ENCODE measurements around the gene NDP. TPM values are rescaled to one million over a fixed set of nuclear protein-coding genes. Genes with fewer than 3 reads are reported as not detected.

NDP gene
- total RNA-seq, 1 experiment from 2014 or later: 0.28 TPM

DNA sequence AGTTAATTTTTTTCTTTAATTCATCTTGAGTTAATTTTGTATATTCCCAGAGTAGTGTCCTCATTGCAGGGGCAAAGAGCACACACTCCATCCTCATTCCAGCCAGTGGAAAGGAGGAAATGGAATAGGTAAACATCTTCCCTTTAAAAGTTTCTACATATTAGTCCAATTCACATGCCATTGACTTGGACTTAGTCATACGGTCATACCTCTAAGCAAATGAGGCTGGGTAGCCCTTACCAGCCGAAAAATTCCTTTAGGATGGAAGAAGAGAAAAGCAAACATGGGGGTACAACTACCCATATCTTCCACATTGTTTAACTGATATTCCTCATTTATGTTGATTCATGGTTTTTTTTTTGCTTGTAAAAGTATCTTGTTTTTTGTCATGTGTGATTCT, 37.4 kb upstream of the NDP start:
- no peak for TF ChIP-seq NR3C1 (CRISPR knock-in tag; conservative IDR thresholded peaks at IDR 0.05; ENCODE audit: low read depth)
- TF ChIP-seq ZNF416 (CRISPR knock-in tag; IDR thresholded peaks at IDR 0.05): no peak
- no peak for TF ChIP-seq GTF2I (CRISPR knock-in tag; conservative IDR thresholded peaks at IDR 0.05)
- TF ChIP-seq MYBL2 (CRISPR knock-in tag; IDR thresholded peaks at IDR 0.05): no peak
- no peak for TF ChIP-seq SP1 (CRISPR knock-in tag; conservative IDR thresholded peaks at IDR 0.05)
- no peak for TF ChIP-seq ZBTB21 (CRISPR knock-in tag; IDR thresholded peaks at IDR 0.05; ENCODE audit: borderline replicate concordance)
- TF ChIP-seq, protein P1, sequence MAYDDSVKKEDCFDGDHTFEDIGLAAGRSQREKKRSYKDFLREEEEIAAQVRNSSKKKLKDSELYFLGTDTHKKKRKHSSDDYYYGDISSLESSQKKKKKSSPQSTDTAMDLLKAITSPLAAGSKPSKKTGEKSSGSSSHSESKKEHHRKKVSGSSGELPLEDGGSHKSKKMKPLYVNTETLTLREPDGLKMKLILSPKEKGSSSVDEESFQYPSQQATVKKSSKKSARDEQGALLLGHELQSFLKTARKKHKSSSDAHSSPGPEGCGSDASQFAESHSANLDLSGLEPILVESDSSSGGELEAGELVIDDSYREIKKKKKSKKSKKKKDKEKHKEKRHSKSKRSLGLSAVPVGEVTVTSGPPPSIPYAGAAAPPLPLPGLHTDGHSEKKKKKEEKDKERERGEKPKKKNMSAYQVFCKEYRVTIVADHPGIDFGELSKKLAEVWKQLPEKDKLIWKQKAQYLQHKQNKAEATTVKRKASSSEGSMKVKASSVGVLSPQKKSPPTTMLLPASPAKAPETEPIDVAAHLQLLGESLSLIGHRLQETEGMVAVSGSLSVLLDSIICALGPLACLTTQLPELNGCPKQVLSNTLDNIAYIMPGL (CRISPR knock-in tag; IDR thresholded peaks at IDR 0.05): no peak
- TF ChIP-seq, protein P2, sequence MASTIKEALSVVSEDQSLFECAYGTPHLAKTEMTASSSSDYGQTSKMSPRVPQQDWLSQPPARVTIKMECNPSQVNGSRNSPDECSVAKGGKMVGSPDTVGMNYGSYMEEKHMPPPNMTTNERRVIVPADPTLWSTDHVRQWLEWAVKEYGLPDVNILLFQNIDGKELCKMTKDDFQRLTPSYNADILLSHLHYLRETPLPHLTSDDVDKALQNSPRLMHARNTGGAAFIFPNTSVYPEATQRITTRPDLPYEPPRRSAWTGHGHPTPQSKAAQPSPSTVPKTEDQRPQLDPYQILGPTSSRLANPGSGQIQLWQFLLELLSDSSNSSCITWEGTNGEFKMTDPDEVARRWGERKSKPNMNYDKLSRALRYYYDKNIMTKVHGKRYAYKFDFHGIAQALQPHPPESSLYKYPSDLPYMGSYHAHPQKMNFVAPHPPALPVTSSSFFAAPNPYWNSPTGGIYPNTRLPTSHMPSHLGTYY (CRISPR knock-in tag; IDR thresholded peaks at IDR 0.05): no peak
- no peak for TF ChIP-seq ETV6 (CRISPR knock-in tag; IDR thresholded peaks at IDR 0.05)
- no peak for TF ChIP-seq IRF2 (CRISPR knock-in tag; IDR thresholded peaks at IDR 0.05; ENCODE audit: borderline replicate concordance, low read depth)
- no peak for TF ChIP-seq CREM (CRISPR knock-in tag; IDR thresholded peaks at IDR 0.05)
- TF ChIP-seq OVOL2 (CRISPR knock-in tag; IDR thresholded peaks at IDR 0.05; ENCODE audit: borderline replicate concordance): no peak
- no peak for TF ChIP-seq EMX1 (CRISPR knock-in tag; IDR thresholded peaks at IDR 0.05)
- no peak for TF ChIP-seq CBFB (CRISPR knock-in tag; IDR thresholded peaks at IDR 0.05; ENCODE audit: low read depth)
- TF ChIP-seq, protein P3, sequence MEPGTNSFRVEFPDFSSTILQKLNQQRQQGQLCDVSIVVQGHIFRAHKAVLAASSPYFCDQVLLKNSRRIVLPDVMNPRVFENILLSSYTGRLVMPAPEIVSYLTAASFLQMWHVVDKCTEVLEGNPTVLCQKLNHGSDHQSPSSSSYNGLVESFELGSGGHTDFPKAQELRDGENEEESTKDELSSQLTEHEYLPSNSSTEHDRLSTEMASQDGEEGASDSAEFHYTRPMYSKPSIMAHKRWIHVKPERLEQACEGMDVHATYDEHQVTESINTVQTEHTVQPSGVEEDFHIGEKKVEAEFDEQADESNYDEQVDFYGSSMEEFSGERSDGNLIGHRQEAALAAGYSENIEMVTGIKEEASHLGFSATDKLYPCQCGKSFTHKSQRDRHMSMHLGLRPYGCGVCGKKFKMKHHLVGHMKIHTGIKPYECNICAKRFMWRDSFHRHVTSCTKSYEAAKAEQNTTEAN (CRISPR knock-in tag; IDR thresholded peaks at IDR 0.05): no peak

DNA sequence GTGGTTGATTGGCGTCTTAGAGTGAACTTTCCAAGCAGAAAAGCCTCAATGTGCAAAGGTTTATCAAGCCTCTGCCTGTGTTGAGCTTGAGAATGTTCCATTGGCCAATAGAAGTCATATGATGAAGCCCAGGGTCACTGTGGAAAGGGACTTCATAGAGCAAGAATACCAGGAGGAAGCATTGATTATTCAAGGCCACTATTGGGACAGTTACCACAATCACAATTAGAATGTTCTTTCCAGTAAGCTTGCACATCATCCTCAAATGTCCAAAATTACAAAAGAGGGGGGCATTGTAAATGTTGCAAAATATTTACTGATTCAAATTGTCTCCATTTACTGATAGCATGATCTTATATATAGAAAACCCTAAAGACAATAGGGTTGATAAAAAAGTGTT, 32.9 kb upstream of the NDP start:
- CTCF ChIA-PET: no interaction called here
- TF ChIP-seq SMAD3 (CRISPR knock-in tag; IDR thresholded peaks at IDR 0.05; ENCODE audit: borderline replicate concordance) (no peak), FOXP1 (CRISPR knock-in tag; IDR thresholded peaks at IDR 0.05; ENCODE audit: borderline replicate concordance) (no peak), EMX1 (CRISPR knock-in tag; IDR thresholded peaks at IDR 0.05) (no peak), JAZF1 (CRISPR knock-in tag; IDR thresholded peaks at IDR 0.05) (no peak)
- TF ChIP-seq, protein P4, sequence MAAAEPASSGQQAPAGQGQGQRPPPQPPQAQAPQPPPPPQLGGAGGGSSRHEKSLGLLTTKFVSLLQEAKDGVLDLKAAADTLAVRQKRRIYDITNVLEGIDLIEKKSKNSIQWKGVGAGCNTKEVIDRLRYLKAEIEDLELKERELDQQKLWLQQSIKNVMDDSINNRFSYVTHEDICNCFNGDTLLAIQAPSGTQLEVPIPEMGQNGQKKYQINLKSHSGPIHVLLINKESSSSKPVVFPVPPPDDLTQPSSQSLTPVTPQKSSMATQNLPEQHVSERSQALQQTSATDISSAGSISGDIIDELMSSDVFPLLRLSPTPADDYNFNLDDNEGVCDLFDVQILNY (CRISPR knock-in tag; IDR thresholded peaks at IDR 0.05): no peak
- TF ChIP-seq, protein P3 (CRISPR knock-in tag; IDR thresholded peaks at IDR 0.05): no peak
- TF ChIP-seq, protein P5, sequence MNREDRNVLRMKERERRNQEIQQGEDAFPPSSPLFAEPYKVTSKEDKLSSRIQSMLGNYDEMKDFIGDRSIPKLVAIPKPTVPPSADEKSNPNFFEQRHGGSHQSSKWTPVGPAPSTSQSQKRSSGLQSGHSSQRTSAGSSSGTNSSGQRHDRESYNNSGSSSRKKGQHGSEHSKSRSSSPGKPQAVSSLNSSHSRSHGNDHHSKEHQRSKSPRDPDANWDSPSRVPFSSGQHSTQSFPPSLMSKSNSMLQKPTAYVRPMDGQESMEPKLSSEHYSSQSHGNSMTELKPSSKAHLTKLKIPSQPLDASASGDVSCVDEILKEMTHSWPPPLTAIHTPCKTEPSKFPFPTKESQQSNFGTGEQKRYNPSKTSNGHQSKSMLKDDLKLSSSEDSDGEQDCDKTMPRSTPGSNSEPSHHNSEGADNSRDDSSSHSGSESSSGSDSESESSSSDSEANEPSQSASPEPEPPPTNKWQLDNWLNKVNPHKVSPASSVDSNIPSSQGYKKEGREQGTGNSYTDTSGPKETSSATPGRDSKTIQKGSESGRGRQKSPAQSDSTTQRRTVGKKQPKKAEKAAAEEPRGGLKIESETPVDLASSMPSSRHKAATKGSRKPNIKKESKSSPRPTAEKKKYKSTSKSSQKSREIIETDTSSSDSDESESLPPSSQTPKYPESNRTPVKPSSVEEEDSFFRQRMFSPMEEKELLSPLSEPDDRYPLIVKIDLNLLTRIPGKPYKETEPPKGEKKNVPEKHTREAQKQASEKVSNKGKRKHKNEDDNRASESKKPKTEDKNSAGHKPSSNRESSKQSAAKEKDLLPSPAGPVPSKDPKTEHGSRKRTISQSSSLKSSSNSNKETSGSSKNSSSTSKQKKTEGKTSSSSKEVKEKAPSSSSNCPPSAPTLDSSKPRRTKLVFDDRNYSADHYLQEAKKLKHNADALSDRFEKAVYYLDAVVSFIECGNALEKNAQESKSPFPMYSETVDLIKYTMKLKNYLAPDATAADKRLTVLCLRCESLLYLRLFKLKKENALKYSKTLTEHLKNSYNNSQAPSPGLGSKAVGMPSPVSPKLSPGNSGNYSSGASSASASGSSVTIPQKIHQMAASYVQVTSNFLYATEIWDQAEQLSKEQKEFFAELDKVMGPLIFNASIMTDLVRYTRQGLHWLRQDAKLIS (CRISPR knock-in tag; IDR thresholded peaks at IDR 0.05; ENCODE audit: borderline replicate concordance): no peak
- TF ChIP-seq, protein P6, sequence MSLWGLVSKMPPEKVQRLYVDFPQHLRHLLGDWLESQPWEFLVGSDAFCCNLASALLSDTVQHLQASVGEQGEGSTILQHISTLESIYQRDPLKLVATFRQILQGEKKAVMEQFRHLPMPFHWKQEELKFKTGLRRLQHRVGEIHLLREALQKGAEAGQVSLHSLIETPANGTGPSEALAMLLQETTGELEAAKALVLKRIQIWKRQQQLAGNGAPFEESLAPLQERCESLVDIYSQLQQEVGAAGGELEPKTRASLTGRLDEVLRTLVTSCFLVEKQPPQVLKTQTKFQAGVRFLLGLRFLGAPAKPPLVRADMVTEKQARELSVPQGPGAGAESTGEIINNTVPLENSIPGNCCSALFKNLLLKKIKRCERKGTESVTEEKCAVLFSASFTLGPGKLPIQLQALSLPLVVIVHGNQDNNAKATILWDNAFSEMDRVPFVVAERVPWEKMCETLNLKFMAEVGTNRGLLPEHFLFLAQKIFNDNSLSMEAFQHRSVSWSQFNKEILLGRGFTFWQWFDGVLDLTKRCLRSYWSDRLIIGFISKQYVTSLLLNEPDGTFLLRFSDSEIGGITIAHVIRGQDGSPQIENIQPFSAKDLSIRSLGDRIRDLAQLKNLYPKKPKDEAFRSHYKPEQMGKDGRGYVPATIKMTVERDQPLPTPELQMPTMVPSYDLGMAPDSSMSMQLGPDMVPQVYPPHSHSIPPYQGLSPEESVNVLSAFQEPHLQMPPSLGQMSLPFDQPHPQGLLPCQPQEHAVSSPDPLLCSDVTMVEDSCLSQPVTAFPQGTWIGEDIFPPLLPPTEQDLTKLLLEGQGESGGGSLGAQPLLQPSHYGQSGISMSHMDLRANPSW (CRISPR knock-in tag; conservative IDR thresholded peaks at IDR 0.05; ENCODE audit: low read depth): no peak

More for the DNA sequence above, 37.4 kb upstream of the NDP start:
- no peaks in the 10 kb centered on the region for H3K4me1 Mint-ChIP-seq
- H3K36me3 Mint-ChIP-seq: no peaks in the 10 kb centered on the region
- CTCF ChIA-PET: no interaction called here
- no peak overlapping the region for H3K27ac Mint-ChIP-seq
- H3K4me3 Mint-ChIP-seq: no peak overlapping the region
- POLR2A ChIA-PET: no interaction called here
- no peaks in the 10 kb centered on the region for H3K27me3 Mint-ChIP-seq (ENCODE audit: low read depth)
- no peak for ATAC-seq
- no peak for DNase-seq (ENCODE audit: low spot score)
- H3K9me3 Mint-ChIP-seq: no peaks in the 10 kb centered on the region

More for the DNA sequence above, 32.9 kb upstream of the NDP start:
- peaks cover 4% of the 10 kb centered on the region for H3K4me1 Mint-ChIP-seq
- H3K9me3 Mint-ChIP-seq: no peaks in the 10 kb centered on the region
- ATAC-seq: no peak
- H3K27ac Mint-ChIP-seq: no peak overlapping the region
- H3K4me3 Mint-ChIP-seq: no peak overlapping the region
- H3K36me3 Mint-ChIP-seq: no peaks in the 10 kb centered on the region
- POLR2A ChIA-PET: no interaction called here
- H3K27me3 Mint-ChIP-seq (ENCODE audit: low read depth): no peaks in the 10 kb centered on the region
- DNase-seq (ENCODE audit: low spot score): no peak

All from WTC11 (cell line).